ENCODE measurements around the gene INAFM2. TPM values are rescaled to one million over a fixed set of nuclear protein-coding genes. Genes with fewer than 3 reads are reported as not detected.
A peak's percentile ranks its signal among the peaks of the same experiment; 100 is the strongest.

Gene INAFM2
- total and polyA plus RNA-seq, 2 of the 4 experiments (the other 2 are of a cell fraction) = 10.4 to 14.0 TPM

DNA sequence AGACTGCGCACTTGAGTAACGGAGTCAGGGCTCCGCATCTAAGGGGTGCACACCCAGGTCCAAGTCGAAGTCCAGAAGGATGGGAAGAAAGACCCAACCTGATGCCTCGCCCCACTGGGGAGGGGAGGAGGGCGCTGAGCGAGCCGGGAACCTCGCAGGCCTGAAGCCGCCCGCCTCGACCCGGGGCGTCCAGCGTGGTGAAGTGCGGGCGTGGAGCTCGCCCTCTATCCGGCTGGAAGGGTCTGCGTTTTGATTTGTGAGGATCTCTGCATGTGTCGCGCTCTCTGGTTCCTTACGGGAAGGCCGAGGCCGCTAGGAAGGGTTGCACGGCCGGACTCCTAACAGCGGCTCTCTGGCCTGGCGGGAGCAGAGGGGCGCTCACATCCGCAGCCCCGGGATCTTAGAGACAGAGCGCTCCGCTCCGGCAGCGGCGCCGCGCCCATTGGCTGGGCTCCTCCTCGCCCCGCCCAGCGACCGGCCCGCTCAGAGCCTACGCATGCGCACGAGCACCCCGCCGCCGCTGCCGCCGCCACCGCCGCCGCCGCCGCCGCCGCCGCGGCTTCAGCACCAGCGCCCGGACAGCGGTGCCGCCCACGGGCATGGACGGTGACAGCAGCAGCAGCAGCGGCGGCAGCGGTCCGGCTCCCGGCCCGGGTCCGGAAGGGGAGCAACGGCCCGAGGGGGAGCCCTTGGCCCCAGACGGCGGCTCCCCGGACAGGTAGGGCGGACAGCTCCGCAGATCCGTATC is 34.4 kb downstream of the INAFM2 start, which contains the start of gene DISP2:
DISP2 (plus strand) TSS at position 497 of the 748 bp plus-strand sequence; CDS start at position 600, 103 bp downstream.
- no peaks in the 10 kb centered on the region for H4K20me1 ChIP-seq (ENCODE audit: insufficient read depth, low read length)
- H2AK5ac ChIP-seq (ENCODE audit: low read depth, low read length) = no peak within 1 kb of the TSS
- H2BK120ac ChIP-seq (ENCODE audit: low read depth, low read length) = no peak within 1 kb of the TSS
- intact Hi-C loops (cut with micrococcal nuclease) (loop anchor here (2.0 kb wide), 1 partner anchor 17 kb away; the partner anchor contains the start of gene CCDC9B), in situ Hi-C loops (cut with MboI; ENCODE audit: low sequenced_read_pairs) (no loop called here), dilution Hi-C loops (cut with HindIII; ENCODE audit: low sequenced_read_pairs, unreplicated experiment) (no loop called here)
- H3K56ac ChIP-seq (ENCODE audit: extremely low read depth, insufficient read depth, low read length) = no peak within 1 kb of the TSS
- POLR2A ChIA-PET (ENCODE audit: unreplicated experiment) = interaction anchor here (0.6 to 0.9 kb wide), 2 partner anchors 16 to 26 kb away, joined by 3 read pairs; no protein-coding TSS in a partner anchor
- H2BK15ac ChIP-seq (ENCODE audit: low read depth, low read length) = no peak within 1 kb of the TSS
- no peak within 1 kb of the TSS; the same call in 1 of the 2 replicates for H3K27ac ChIP-seq (ENCODE audit: insufficient read depth, low read length)
- peak within 1 kb of the TSS; percentile 99 for H2AFZ ChIP-seq (replicated peaks; ENCODE audit: low read length, poor library complexity)
- no peaks in the 10 kb centered on the region for H3K9me1 ChIP-seq (ENCODE audit: insufficient read depth, low read length)
- no peaks in the 10 kb centered on the region for H3K9me3 ChIP-seq (ENCODE audit: control insufficient read depth, insufficient read depth, low read length)
- peak; percentile 98 for TF ChIP-seq MXI1 (IDR thresholded peaks at IDR 0.05; ENCODE audit: borderline replicate concordance, low read depth, low read length)
- no peak for TF ChIP-seq SMC3 (IDR thresholded peaks at IDR 0.05; ENCODE audit: low read depth, low read length)
- H3K4me3 ChIP-seq (ENCODE audit: insufficient read depth, low read depth, low read length) = peak within 1 kb of the TSS; percentile 63
- no peak within 1 kb of the TSS for H3K14ac ChIP-seq (replicated peaks; ENCODE audit: low read depth, low read length)
- H3K18ac ChIP-seq (ENCODE audit: low read depth, low read length) = no peak within 1 kb of the TSS
- WGBS, 2 experiments (ENCODE audit: extremely low coverage in 2 of 2, insufficient read length in 1 of 2) = 1% methylated on average over 21 of the region's 82 CpGs; no CpG with 5 or more reads in 1 of the 2 experiments
- ATAC-seq (ENCODE audit: low read depth) (peak; percentile 96), DNase-seq (peak; percentile 67)
- peak within 1 kb of the TSS in 1 of 2 experiments; percentile 84; a peak in 1 of 4 replicates for H4K8ac ChIP-seq (ENCODE audit: low read depth in 2 of 2, low read length in 2 of 2)
- no TSS peak for BruUV-seq (replicated peaks)
- H4K91ac ChIP-seq (ENCODE audit: insufficient read depth, low read depth, low read length) = no peak within 1 kb of the TSS
- H2BK20ac ChIP-seq (ENCODE audit: low read depth, low read length) = no peak within 1 kb of the TSS
- peak within 1 kb of the TSS; percentile 79 for H3K23ac ChIP-seq (ENCODE audit: low read depth, low read length)
- no peak within 1 kb of the TSS for H2BK5ac ChIP-seq (ENCODE audit: low read depth, low read length, poor library complexity, severe bottlenecking)
- H4K5ac ChIP-seq (ENCODE audit: low read depth, low read length) = no peak within 1 kb of the TSS
- no peaks in the 10 kb centered on the region for H3K36me3 ChIP-seq (ENCODE audit: control insufficient read depth, insufficient read depth, low read length)
- H3K4me2 ChIP-seq (ENCODE audit: low read depth, low read length) = peak within 1 kb of the TSS; percentile 96
- H2AK9ac ChIP-seq (replicated peaks; ENCODE audit: low read depth, low read length, poor library complexity) = peak within 1 kb of the TSS; percentile 45
- peaks cover 26% of the 10 kb centered on the region for H3K27me3 ChIP-seq (ENCODE audit: control insufficient read depth, insufficient read depth, low read length)
- H3K4ac ChIP-seq (ENCODE audit: low read depth, low read length) = 0 out of 2 replicates have a peak within 1 kb of the TSS, but pooled peaks have one; percentile 43
- H3K9ac ChIP-seq (ENCODE audit: low read depth, low read length) = no peak within 1 kb of the TSS; the same call in 1 of the 2 replicates
- CTCF ChIA-PET = interaction anchor here (1.7 to 4.2 kb wide), 2 partner anchors 11 to 14 kb away, joined by 5 to 15 read pairs; no protein-coding TSS in a partner anchor
- H3K4me1 ChIP-seq (ENCODE audit: control insufficient read depth, insufficient read depth, low read length) = peaks cover 6% of the 10 kb centered on the region; the same call in 1 of the 2 replicates
- no peaks in the 10 kb centered on the region for H3K79me1 ChIP-seq (ENCODE audit: low read depth in 1 of 2, low read length in 2 of 2)
